Gastroesophageal sphincter (tissue), 4 donors: Measurements from ENCODE around the gene IQCN. TPM values are rescaled to one million over a fixed set of nuclear protein-coding genes. Genes with fewer than 3 reads are reported as not detected.

Source experiments
- ATAC-seq: fragments of 150-250 bp; one replicate; pipeline ENCODE4 v1.9.1; 2016; ENCODE audit warnings: mild to moderate bottlenecking, moderate library complexity
- H3K27ac ChIP-seq, 4 donors: fragments of 200-600 bp; sonication (generic) in 3 of 4; 1 replicate in 3 of 4; 2 replicates in 1 of 4; pipeline ENCODE4 v1.5.1; 2016 to 2019
- H3K27me3 ChIP-seq: fragments of 200-600 bp; sonication (generic); one replicate; pipeline ENCODE4 v1.5.1; 2019
- H3K36me3 ChIP-seq, 2 donors: fragments of 200-600 bp; sonication (generic); one replicate each; pipeline ENCODE4 v1.5.1; 2019; ENCODE audit warnings: control low read depth in 1 of 2
- H3K4me1 ChIP-seq, 3 donors: fragments of 200-600 bp; sonication (generic); 1 replicate in 2 of 3; 2 replicates in 1 of 3; pipeline ENCODE4 v1.5.1; 2016 to 2019; ENCODE audit warnings: control low read depth in 2 of 3
- H3K4me3 ChIP-seq, 2 donors: fragments of 200-600 bp; sonication (generic); one replicate each; pipeline ENCODE4 v1.5.1; 2019; ENCODE audit warnings: mild to moderate bottlenecking in 1 of 2, moderate library complexity in 1 of 2
- H3K9me3 ChIP-seq, 3 donors: fragments of 200-600 bp; sonication (generic); one replicate each; pipeline ENCODE4 v1.5.1; 2017 to 2019; ENCODE audit warnings: control low read depth in 2 of 3
- CTCF ChIP-seq, 4 experiments: fragments of 200-600 bp in 2 of 4; fragments of 450-650 bp in 2 of 4; sonication (generic) in 1 of 4; IDR thresholded peaks; one replicate each; pipeline ENCODE4 v1.5.1; 2017 to 2019; ENCODE audit warnings: antibody characterized with exemption in 4 of 4, mild to moderate bottlenecking in 2 of 4, moderate library complexity in 2 of 4
- EP300 ChIP-seq: sonication (generic); formaldehyde crosslinking; IDR thresholded peaks from one replicate; pipeline ENCODE4 v1.6.1; 2017; ENCODE audit warnings: antibody characterized with exemption, mild to moderate bottlenecking
- POLR2A ChIP-seq, 2 donors: fragments of 450-650 bp; IDR thresholded peaks; one replicate each; pipeline ENCODE4 v1.6.1; 2017; ENCODE audit warnings: antibody characterized with exemption in 2 of 2, mild to moderate bottlenecking in 2 of 2, moderate library complexity in 1 of 2
- POLR2AphosphoS5 ChIP-seq: sonication (generic); formaldehyde crosslinking; IDR thresholded peaks from one replicate; pipeline ENCODE4 v1.6.1; 2017; ENCODE audit warnings: antibody characterized with exemption
- WGBS, 2 donors: methylation state at CpG; one replicate each; pipeline ENCODE4 v1.1.5; 2018; ENCODE audit warnings: low coverage in 1 of 2; 5-methylcytosine and 5-hydroxymethylcytosine counted together
- total RNA-seq, 4 donors: library from RNA; depleted of rRNA; stranded (reverse); fragments of >200 nt; gene quantifications; one replicate each; pipeline ENCODE4 v1.1.0, GENCODE V29; 2016

Gene IQCN
- total RNA-seq, 4 donors from 2014 or later: 0.27 to 4.4 (median 1.3) TPM

GRCh38 chr19:18270326-18270725 lies 3.9 kb downstream of the IQCN start:
- peaks cover 0 to 43% (median 12%) of the 10 kb centered on the region in 3 donors for H3K4me1 ChIP-seq
- ATAC-seq: no peak
- H3K9me3 ChIP-seq: no peaks in the 10 kb centered on the region
- H3K27ac ChIP-seq: no peak overlapping the region
- H3K27me3 ChIP-seq: no peaks in the 10 kb centered on the region
- WGBS, 2 donors: 79 to 80% methylated on average over 1 to 9 of the region's 9 CpGs
- H3K36me3 ChIP-seq: peaks cover 0 to 41% of the 10 kb centered on the region in 2 donors
- TF ChIP-seq POLR2A (IDR thresholded peaks at IDR 0.05): no peak
- no peak for TF ChIP-seq EP300
- TF ChIP-seq POLR2AphosphoS5: no peak
- TF ChIP-seq CTCF (IDR thresholded peaks at IDR 0.05): no peak
- H3K4me3 ChIP-seq: no peak overlapping the region

- no peak for ATAC-seq
- 75 to 83% methylated on average over 2 of the region's 2 CpGs for WGBS, 2 donors
- H3K4me1 ChIP-seq: peaks cover 0 to 32% (median under 1%) of the 10 kb centered on the region in 3 donors
- H3K4me3 ChIP-seq: no peak overlapping the region
- H3K36me3 ChIP-seq: peaks cover 0 to 52% of the 10 kb centered on the region in 2 donors
- no peaks in the 10 kb centered on the region for H3K27me3 ChIP-seq
- no peak for TF ChIP-seq POLR2AphosphoS5
- no peak for TF ChIP-seq EP300
- TF ChIP-seq POLR2A (IDR thresholded peaks at IDR 0.05): no peak
- TF ChIP-seq CTCF (IDR thresholded peaks at IDR 0.05): no peak
- no peaks in the 10 kb centered on the region for H3K9me3 ChIP-seq
- no peak overlapping the region for H3K27ac ChIP-seq
These were observed 5.1 kb downstream of the IQCN start for GRCh38 chr19:18269070-18269723.

- TF ChIP-seq POLR2AphosphoS5 (no peak), EP300 (no peak), POLR2A (IDR thresholded peaks at IDR 0.05) (no peak), CTCF (IDR thresholded peaks at IDR 0.05) (no peak)
- H3K27me3 ChIP-seq: no peaks in the 10 kb centered on the region
- H3K4me1 ChIP-seq: peaks cover 0 to 12% (median 0%) of the 10 kb centered on the region in 3 donors
- peaks cover 0 to 74% of the 10 kb centered on the region in 2 donors for H3K36me3 ChIP-seq
- no peak for ATAC-seq
- H3K27ac ChIP-seq: no peak overlapping the region
- no peak overlapping the region for H3K4me3 ChIP-seq
- no peaks in the 10 kb centered on the region for H3K9me3 ChIP-seq
- 84 to 91% methylated on average over 6 to 8 of the region's 42 CpGs for WGBS, 2 donors
These were observed 7.2 kb downstream of the IQCN start for GRCh38 chr19:18266771-18267686.

- Histone ChIP-seq H3K9me3 (no peaks in the 10 kb centered on the region), H3K27ac (no peak overlapping the region), H3K27me3 (no peaks in the 10 kb centered on the region), H3K36me3 (peaks cover 0 to 75% of the 10 kb centered on the region in 2 donors), H3K4me3 (no peak overlapping the region), H3K4me1 (no peaks in the 10 kb centered on the region)
- ATAC-seq: no peak
- WGBS, 2 donors: 80% methylated on average over 1 of the region's 7 CpGs; no CpG with 5 or more reads in 1 of the 2 donors
- TF ChIP-seq POLR2A (IDR thresholded peaks at IDR 0.05) (no peak), POLR2AphosphoS5 (no peak), CTCF (IDR thresholded peaks at IDR 0.05) (no peak), EP300 (no peak)
These were observed 8.7 kb downstream of the IQCN start for GRCh38 chr19:18265582-18265981.
